GM20000 (cell line): ENCODE results near the gene PITPNM3.

ENCODE experiments used
- DNase-seq: peaks from one replicate; pipeline ENCODE4 v3.0.0; 2012; ENCODE audit warnings: low spot score
- CTCF ChIP-seq: IDR thresholded peaks from 2 replicates; pipeline ENCODE4 v1.5.1; 2012; ENCODE audit warnings: mild to moderate bottlenecking, control low read depth; ENCODE audit errors: extremely low read depth, missing control alignments

PITPNM3 gene

GRCh38 chr17:6567528-6568183 is 11.3 kb upstream of the PITPNM3 start:
- no peak for TF ChIP-seq CTCF
- no peak for DNase-seq

GRCh38 chr17:6561446-6561845 is 5.1 kb upstream of the PITPNM3 start:
- DNase-seq = no peak
- no peak for TF ChIP-seq CTCF

- TF ChIP-seq CTCF = no peak
- DNase-seq = no peak
These were observed 4.1 kb upstream of the PITPNM3 start for GRCh38 chr17:6560496-6560895.

GRCh38 chr17:6559753-6560215 is 3.4 kb upstream of the PITPNM3 start:
- no peak for TF ChIP-seq CTCF

GRCh38 chr17:6558932-6559752 is 2.8 kb upstream of the PITPNM3 start:
- no peak for TF ChIP-seq CTCF

More at GRCh38 chr17:6559753-6560215, 3.4 kb upstream of the PITPNM3 start:
- no peak for DNase-seq

GRCh38 chr17:6558276-6558675 is 1.9 kb upstream of the PITPNM3 start:
- DNase-seq = no peak
- TF ChIP-seq CTCF = no peak

More at GRCh38 chr17:6558932-6559752, 2.8 kb upstream of the PITPNM3 start:
- no peak for DNase-seq

GRCh38 chr17:6557040-6557438 is 684 bp upstream of the PITPNM3 start:
- no peak for DNase-seq

More at GRCh38 chr17:6557040-6557438, 684 bp upstream of the PITPNM3 start:
- TF ChIP-seq CTCF = no peak
